PC-9 (cell line): ENCODE results near the gene UGT1A3. TPM values are rescaled to one million over a fixed set of nuclear protein-coding genes. Genes with fewer than 3 reads are reported as not detected.

Experiments used
- Bru-seq: library from RNA; stranded (reverse); fragments of 400-500 nt; gene quantifications from one replicate; lab custom pipeline; 2021; lab: Mats Ljungman, UMichigan
- BruChase-seq, 2 experiments: library from RNA; stranded (reverse); fragments of 400-500 nt; gene quantifications; one replicate each; lab custom pipeline; 2021; lab: Mats Ljungman, UMichigan
- BruUV-seq: library from RNA; stranded (reverse); fragments of 400-500 nt; replicated peaks from 2 replicates; lab custom pipeline; 2021; lab: Mats Ljungman, UMichigan
- CTCF ChIA-PET: fragments of 300-600 bp; sonication (Branson Sonifier 250); formaldehyde crosslinking; loops from one replicate; lab custom pipeline; 2022; ENCODE audit warnings: antibody characterized with exemption; lab: Charles Lee
- POLR2A ChIA-PET: fragments of 300-600 bp; sonication (Branson Sonifier 250); formaldehyde crosslinking; loops from one replicate; lab custom pipeline; 2022; ENCODE audit warnings: antibody characterized with exemption; ENCODE audit not compliant: unreplicated experiment; lab: Charles Lee
- DNase-seq, 2 experiments: peaks; one replicate each; pipeline versions ENCODE4 v3.0.0 to v3.0.0-alpha.2; 2015 to 2022; ENCODE audit warnings: mixed read lengths in 1 of 2
- H2AFZ ChIP-seq: fragments of 200-600 bp; sonication (generic); 2 replicates; pipeline ENCODE4 v1.8.1; 2017; ENCODE audit warnings: antibody characterized with exemption
- H3F3A ChIP-seq: fragments of 200-600 bp; sonication (generic); 2 replicates; pipeline ENCODE4 v1.8.1; 2017; ENCODE audit warnings: antibody characterized with exemption, mild to moderate bottlenecking, low read depth; ENCODE audit not compliant: insufficient read depth
- H3K27ac ChIP-seq: fragments of 200-600 bp; sonication (generic); 2 replicates; pipeline ENCODE4 v1.6.1; 2016; ENCODE audit warnings: mixed run types
- H3K27me3 ChIP-seq: fragments of 200-600 bp; sonication (generic); 2 replicates; pipeline ENCODE4 v1.6.1; 2016; ENCODE audit warnings: low read depth, mixed run types; ENCODE audit not compliant: insufficient read depth
- H3K36me3 ChIP-seq: fragments of 200-600 bp; sonication (generic); 2 replicates; pipeline ENCODE4 v1.6.1; 2016; ENCODE audit warnings: low read depth, mixed run types
- H3K4me1 ChIP-seq: fragments of 200-600 bp; sonication (generic); replicated peaks from 2 replicates; pipeline ENCODE4 v1.6.1; 2016; ENCODE audit warnings: mixed run types; ENCODE audit not compliant: insufficient read depth
- H3K4me2 ChIP-seq: fragments of 200-600 bp; sonication (generic); 2 replicates; pipeline ENCODE4 v1.6.1; 2017; ENCODE audit warnings: mixed run types
- H3K4me3 ChIP-seq: fragments of 200-600 bp; sonication (generic); 2 replicates; pipeline ENCODE4 v1.6.1; 2016; ENCODE audit warnings: mixed run types
- H3K79me2 ChIP-seq: fragments of 200-600 bp; sonication (generic); 2 replicates; pipeline ENCODE4 v1.6.1; 2017; ENCODE audit warnings: low read depth, mixed run types
- H3K9me2 ChIP-seq: fragments of 200-600 bp; sonication (generic); 2 replicates; pipeline ENCODE4 v1.8.1; 2017; ENCODE audit warnings: mild to moderate bottlenecking; ENCODE audit not compliant: insufficient read depth
- H3K9me3 ChIP-seq: fragments of 200-600 bp; sonication (generic); 2 replicates; pipeline ENCODE4 v1.8.1; 2016; ENCODE audit warnings: low read depth; ENCODE audit not compliant: insufficient read depth
- H4K20me1 ChIP-seq: fragments of 200-600 bp; sonication (generic); 2 replicates; pipeline ENCODE4 v1.8.1; 2017; ENCODE audit not compliant: insufficient read depth
- CTCF ChIP-seq: fragments of 200-600 bp; sonication (generic); conservative IDR thresholded peaks from 2 replicates; pipeline ENCODE4 v1.6.1; 2017; ENCODE audit warnings: mixed run types, antibody characterized with exemption, mild to moderate bottlenecking, moderate library complexity
- EZH2 ChIP-seq: fragments of 200-600 bp; sonication (generic); IDR thresholded peaks from 2 replicates; pipeline ENCODE4 v1.8.0; 2017; ENCODE audit warnings: antibody characterized with exemption, low read depth
- intact Hi-C: fragments of 100-400 bp; cut with micrococcal nuclease; formaldehyde crosslinking; loops from one replicate; pipeline ENCODE4 v1.10.0; 2022; ENCODE audit not compliant: unreplicated experiment
- long read RNA-seq: library from polyadenylated mRNA; stranded (forward); transcript quantifications from one replicate; pipeline ENCODE4 v2.0.0, GENCODE V29; 2022
- total RNA-seq: library from RNA; stranded (reverse); gene quantifications from 2 replicates; pipeline ENCODE4 v1.2.3, GENCODE V29; 2021

The UGT1A3 gene
- total RNA-seq (60.3 and 67.1 TPM in 2 replicates), Bru-seq, nascent RNA (percentile 100 among the genes with signal in this experiment), BruChase-seq, experiment 1, labeled RNA remaining after a 2-hour chase (percentile 100 among the genes with signal in this experiment), BruChase-seq, experiment 2, labeled RNA remaining after a 6-hour chase (percentile 97 among the genes with signal in this experiment)
- long read RNA-seq, partial matches to known transcripts, result 0 of 1 reads
- long read RNA-seq, other reads (novel, unspliced or antisense), result 1 of 1 reads

DNA sequence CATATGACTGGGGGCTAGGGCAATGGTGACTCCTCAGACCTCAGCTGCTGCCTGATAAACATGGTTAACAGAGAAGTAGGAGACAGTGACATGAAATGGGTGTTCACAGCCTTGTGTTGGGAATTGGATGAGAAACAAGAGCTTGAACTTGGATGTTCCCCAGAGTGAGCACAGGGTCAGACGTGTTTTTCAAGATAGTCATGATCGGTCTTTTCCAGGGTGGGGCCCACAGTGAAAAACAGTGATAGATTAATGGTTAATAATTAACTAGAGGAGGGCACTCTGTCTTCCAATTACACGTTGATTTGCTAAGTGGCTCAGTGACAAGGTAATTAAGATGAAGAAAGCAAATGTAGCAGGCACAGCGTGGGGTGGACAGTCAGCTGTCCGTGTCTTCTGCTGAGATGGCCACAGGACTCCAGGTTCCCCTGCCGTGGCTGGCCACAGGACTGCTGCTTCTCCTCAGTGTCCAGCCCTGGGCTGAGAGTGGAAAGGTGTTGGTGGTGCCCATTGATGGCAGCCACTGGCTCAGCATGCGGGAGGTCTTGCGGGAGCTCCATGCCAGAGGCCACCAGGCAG, at the start of gene UGT1A3:
Gene UGT1A3 (plus strand): TSS at position 320 of the 579 bp plus-strand sequence. CDS start 85 bp downstream, at position 405.
- Histone ChIP-seq H3K27me3 (no peaks in the 10 kb centered on the region), H3K79me2 (peaks cover 87% of the 10 kb centered on the region), H3F3A (peaks cover 29% of the 10 kb centered on the region), H3K4me1 (no peaks in the 10 kb centered on the region), H2AFZ (no peak within 1 kb of the TSS), H3K4me3 (no peak within 1 kb of the TSS), H3K27ac (no peak within 1 kb of the TSS), H4K20me1 (peaks cover 50% of the 10 kb centered on the region), H3K9me2 (no peaks in the 10 kb centered on the region), H3K4me2 (no peak within 1 kb of the TSS), H3K36me3 (peaks cover 72% of the 10 kb centered on the region), H3K9me3 (no peaks in the 10 kb centered on the region)
- no TSS peak for BruUV-seq
- peak in 1 of 2 experiments; percentile 22 for DNase-seq
- CTCF ChIA-PET, result no interaction called here
- TF ChIP-seq EZH2, result no peak
- POLR2A ChIA-PET, result interaction anchor here (1.2 kb wide), 1 partner anchor 11 kb away, joined by 7 read pairs; no protein-coding TSS in a partner anchor
- intact Hi-C loops, result no loop called here

DNA sequence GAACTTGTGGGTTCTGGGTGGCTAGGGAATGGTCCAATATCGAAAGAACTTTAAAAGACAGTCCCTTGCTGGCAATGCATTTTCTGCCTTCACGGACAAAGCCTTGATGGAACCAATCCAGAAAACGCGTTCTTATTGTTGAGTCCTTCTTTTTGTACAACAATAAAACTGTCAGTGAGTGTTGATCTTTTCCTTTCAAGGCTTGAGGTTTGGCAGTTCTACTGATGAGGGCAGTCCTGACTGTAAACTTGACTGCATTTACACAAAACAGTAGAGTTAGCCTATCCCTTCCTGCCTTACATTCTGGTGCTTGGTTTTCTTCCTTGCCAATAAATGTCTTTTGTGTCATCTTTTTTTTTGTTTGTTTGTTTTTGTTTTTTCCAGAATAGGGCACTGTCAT, 49.6 kb upstream of the UGT1A3 start:
- Histone ChIP-seq H3K9me2 (peaks cover 4% of the 10 kb centered on the region; the same call in 1 of the 2 replicates), H3K9me3 (0 out of 2 replicates have a peak, but pooled peaks cover 4% of the 10 kb centered on the region), H3F3A (no peaks in the 10 kb centered on the region), H4K20me1 (no peaks in the 10 kb centered on the region), H3K27ac (no peak overlapping the region), H3K4me2 (no peak overlapping the region), H3K27me3 (no peaks in the 10 kb centered on the region), H3K4me3 (no peak overlapping the region), H3K79me2 (no peaks in the 10 kb centered on the region), H3K4me1 (no peaks in the 10 kb centered on the region), H3K36me3 (no peaks in the 10 kb centered on the region), H2AFZ (no peak overlapping the region)
- DNase-seq, result no peak
- CTCF ChIA-PET, result no interaction called here
- intact Hi-C loops, result no loop called here
- no TSS peak for BruUV-seq
- TF ChIP-seq EZH2 (no peak), CTCF (no peak)
- POLR2A ChIA-PET, result no interaction called here

- Histone ChIP-seq H3K27ac (no peak overlapping the region), H3K9me3 (0 out of 2 replicates have a peak, but pooled peaks cover 4% of the 10 kb centered on the region), H3K36me3 (no peaks in the 10 kb centered on the region), H2AFZ (no peak overlapping the region; the same call in 1 of the 2 replicates), H3K4me2 (no peak overlapping the region), H3K9me2 (peaks cover 4% of the 10 kb centered on the region; the same call in 1 of the 2 replicates), H3F3A (no peaks in the 10 kb centered on the region), H3K79me2 (no peaks in the 10 kb centered on the region), H4K20me1 (no peaks in the 10 kb centered on the region), H3K4me1 (no peaks in the 10 kb centered on the region), H3K27me3 (no peaks in the 10 kb centered on the region), H3K4me3 (no peak overlapping the region)
- ChIA-PET POLR2A (interaction anchor here (0.6 kb wide), 1 partner anchor 114 kb away, joined by 3 read pairs; the partner anchor contains the start of gene USP40), CTCF (no interaction called here)
- BruUV-seq, result no TSS peak
- no peak for TF ChIP-seq CTCF
- TF ChIP-seq EZH2, result no peak
- peak in 1 of 2 experiments; percentile 32 for DNase-seq
- intact Hi-C loops, result no loop called here
Measured at GRCh38 chr2:233680361-233681045, 48.3 kb upstream of the UGT1A3 start.
